K562 (cell line): ENCODE data around the gene FMN2. TPM values are rescaled to one million over a fixed set of nuclear protein-coding genes. Genes with fewer than 3 reads are reported as not detected.

ENCODE experiments used
- ATAC-seq: fragments of 200-7000 bp; cut with Tn5 transposase; 3 replicates; pipeline ENCODE4 v1.9.1; 2020; ENCODE audit warnings: moderate library complexity
- BruUV-seq: library from RNA; stranded (reverse); fragments of 400-500 nt; replicated peaks from 2 replicates; lab custom pipeline; 2021; lab: Mats Ljungman, UMichigan
- CTCF ChIA-PET: fragments of 300-600 bp; formaldehyde crosslinking; extraction: SDS; loops from one replicate; lab custom pipeline; 2021; ENCODE audit warnings: low intra/inter-chr PET ratio; lab: Yijun Ruan, JAX
- POLR2A ChIA-PET: fragments of 300-600, 350-650 bp; sonication (Branson Sonifier 250); formaldehyde crosslinking; extraction: SDS; loops from one replicate; lab custom pipeline; 2021; ENCODE audit warnings: antibody characterized with exemption, inconsistent platforms; lab: Yijun Ruan, JAX
- DNase-seq, 4 experiments: peaks; one replicate each; pipeline versions ENCODE4 v3.0.0 to v3.0.0-alpha.2; 2011 to 2018; ENCODE audit warnings: low spot score in 3 of 4, mixed read lengths in 3 of 4; ENCODE audit errors: extremely low read depth in 1 of 4
- FAIRE-seq: peaks from 2 replicates; lab custom pipeline; 2011; peaks lifted over from hg19 to GRCh38; lab: Jason Lieb, UNC
- H2AFZ ChIP-seq: 2 replicates; pipeline ENCODE4 v1.6.0; 2011; ENCODE audit warnings: low read depth, low read length, control low read depth, inconsistent platforms
- H3K27ac ChIP-seq: fragments of 200-600 bp; 3 replicates; pipeline ENCODE4 v1.8.0; 2011; ENCODE audit warnings: low read depth, mild to moderate bottlenecking, control low read depth, inconsistent platforms, low read length, moderate library complexity, mixed read lengths; ENCODE audit errors: extremely low read depth
- H3K27me3 ChIP-seq, 2 experiments: fragments of 300-600 bp in 1 of 2; 2 replicates in 1 of 2; 3 replicates in 1 of 2; pipeline versions ENCODE4 v1.6.0 to v1.8.0; 2011; ENCODE audit warnings: inconsistent platforms in 2 of 2, low read length in 2 of 2, mild to moderate bottlenecking in 1 of 2, mixed read lengths in 1 of 2, moderate library complexity in 1 of 2; ENCODE audit not compliant: control insufficient read depth in 2 of 2, insufficient read depth in 2 of 2
- H3K36me3 ChIP-seq: fragments of 300-600 bp; 3 replicates; pipeline ENCODE4 v1.8.0; 2011; ENCODE audit warnings: mild to moderate bottlenecking, low read length, inconsistent platforms; ENCODE audit not compliant: control insufficient read depth, insufficient read depth
- H3K4me1 ChIP-seq, 2 experiments: fragments of 200-600 bp in 1 of 2; replicated peaks in 1 of 2; 2 replicates in 1 of 2; 3 replicates in 1 of 2; pipeline versions ENCODE4 v1.5.1 to v1.8.0; 2011; ENCODE audit warnings: inconsistent platforms in 2 of 2, low read length in 2 of 2, mild to moderate bottlenecking in 1 of 2, mixed read lengths in 1 of 2, moderate library complexity in 1 of 2; ENCODE audit not compliant: control insufficient read depth in 2 of 2, insufficient read depth in 2 of 2
- H3K4me2 ChIP-seq: 2 replicates; pipeline ENCODE4 v1.6.1; 2011; ENCODE audit warnings: low read length, control low read depth, inconsistent platforms, mixed read lengths; ENCODE audit not compliant: insufficient read depth
- H3K4me3 ChIP-seq: fragments of 200-600 bp; sonication (generic), shearing (Covaris generic); 2 replicates; pipeline ENCODE4 v1.5.1; 2016; ENCODE audit warnings: control low read depth, inconsistent platforms
- H3K79me2 ChIP-seq: fragments of 200-600 bp; 3 replicates; pipeline ENCODE4 v1.8.0; 2011; ENCODE audit warnings: low read length, inconsistent platforms; ENCODE audit not compliant: control insufficient read depth, insufficient read depth
- H3K9ac ChIP-seq, 2 experiments: 2 replicates each; pipeline versions ENCODE4 v1.6.0 to v1.6.1; 2011; ENCODE audit warnings: low read depth in 2 of 2, low read length in 2 of 2, control low read depth in 1 of 2, inconsistent platforms in 1 of 2, mild to moderate bottlenecking in 1 of 2, mixed read lengths in 1 of 2; ENCODE audit not compliant: insufficient read depth in 1 of 2
- H3K9me1 ChIP-seq: one replicate; pipeline ENCODE4 v1.6.0; 2011; ENCODE audit warnings: inconsistent platforms, mild to moderate bottlenecking, low read length, moderate library complexity; ENCODE audit not compliant: control insufficient read depth, insufficient read depth
- H3K9me3 ChIP-seq: replicated peaks from 2 replicates; pipeline ENCODE4 v1.5.1; 2011; ENCODE audit warnings: low read depth, low read length, inconsistent platforms; ENCODE audit not compliant: control insufficient read depth, insufficient read depth
- H4K20me1 ChIP-seq: replicated peaks from 2 replicates; pipeline ENCODE4 v1.6.1; 2011; ENCODE audit warnings: low read length, inconsistent platforms, mixed read lengths; ENCODE audit not compliant: control insufficient read depth, insufficient read depth
- BRD4 ChIP-seq: fragments of 200-600 bp; sonication (generic); IDR thresholded peaks from 2 replicates; pipeline ENCODE4 v1.6.1; 2017; ENCODE audit warnings: inconsistent platforms
- HDAC6 ChIP-seq: IDR thresholded peaks from 2 replicates; pipeline ENCODE4 v1.6.1; 2012; ENCODE audit warnings: low read depth, mild to moderate bottlenecking, control low read depth, inconsistent platforms, low read length, moderate library complexity
- HEY1 ChIP-seq: fragments of 250-450 bp; sonication (Bioruptor Pico); IDR thresholded peaks from 2 replicates; pipeline ENCODE4 v1.5.0; 2020; ENCODE audit warnings: mild to moderate bottlenecking, moderate library complexity, borderline replicate concordance
- JUND ChIP-seq, 2 experiments: IDR thresholded peaks; 2 replicates in 1 of 2; 3 replicates in 1 of 2; pipeline ENCODE4 v1.6.1; 2011; ENCODE audit warnings: borderline replicate concordance in 2 of 2, low read depth in 2 of 2, low read length in 2 of 2, improper control_type of control experiment in 1 of 2, missing biosample characterization in 1 of 2, missing genetic modification characterization in 1 of 2, missing genetic modification reagents in 1 of 2
- LEF1 ChIP-seq: fragments of 450-650 bp; IDR thresholded peaks from 2 replicates; pipeline ENCODE4 v1.6.1; 2016; ENCODE audit warnings: mild to moderate bottlenecking
- MTA3 ChIP-seq: fragments of 450-650 bp; formaldehyde crosslinking; IDR thresholded peaks from 2 replicates; pipeline ENCODE4 v1.6.1; 2017; ENCODE audit warnings: mild to moderate bottlenecking, borderline replicate concordance
- NELFE ChIP-seq: IDR thresholded peaks from 2 replicates; pipeline ENCODE4 v1.6.1; 2011; ENCODE audit warnings: mild to moderate bottlenecking; ENCODE audit not compliant: insufficient read depth, insufficient read length
- NONO ChIP-seq, 2 experiments: fragments of 200-400 bp in 1 of 2; fragments of 450-650 bp in 1 of 2; formaldehyde crosslinking in 1 of 2; IDR thresholded peaks; 2 replicates each; pipeline ENCODE4 v1.6.1; 2017; ENCODE audit warnings: low read depth in 2 of 2, mild to moderate bottlenecking in 2 of 2, moderate library complexity in 2 of 2, low read length in 1 of 2
- TBP ChIP-seq: optimal IDR thresholded peaks from 2 replicates; pipeline ENCODE3; 2011; ENCODE audit warnings: low read depth, low read length, improper control_type of control experiment
- ZBTB8A ChIP-seq: fragments of 450-650 bp; IDR thresholded peaks from 2 replicates; pipeline ENCODE4 v1.6.1; 2018; ENCODE audit warnings: mild to moderate bottlenecking, moderate library complexity; ENCODE audit not compliant: partially characterized antibody
- ZNF511 ChIP-seq: sonication (generic); formaldehyde crosslinking; IDR thresholded peaks from 2 replicates; pipeline ENCODE4 v1.8.0; 2022; ENCODE audit warnings: mild to moderate bottlenecking, missing genetic modification reagents
- ZNF668 ChIP-seq: fragments of 250-450 bp; sonication (Bioruptor Pico); IDR thresholded peaks from 2 replicates; pipeline ENCODE4 v1.8.0; 2022; ENCODE audit warnings: mild to moderate bottlenecking, inconsistent platforms
- WGBS: fragments of 100-300 bp; shearing (Covaris generic); methylation state at CpG from one replicate; pipeline ENCODE4 v1.1.6; 2016; ENCODE audit warnings: low coverage, mixed read lengths; ENCODE audit not compliant: insufficient coverage; ENCODE audit errors: missing lambda C conversion rate; 5-methylcytosine and 5-hydroxymethylcytosine counted together
- in situ Hi-C: fragments of 300-500 bp; cut with MboI; formaldehyde crosslinking; loops from 4 replicates; pipeline ENCODE4 v1.15.0; 2018; ENCODE audit warnings: inconsistent platforms, mixed read lengths
- intact Hi-C: fragments of 100-400 bp; cut with micrococcal nuclease; formaldehyde crosslinking; loops from 2 replicates; pipeline ENCODE4 v1.14.2; 2022
- polyA plus RNA-seq, 8 experiments: library from polyadenylated mRNA; depleted of rRNA in 4 of 8; stranded (reverse) in 5 of 8; unstranded in 3 of 8; fragments of >200 nt; fragmentation: Nextera tagmentation in 2 of 8; fragmentation: Illumina TruSeq in 1 of 8; extraction: Ambion mirVana in 2 of 8; extraction: Trizol in 1 of 8; gene quantifications; 2 replicates each; pipeline versions ENCODE4 v1.2.1 to v1.2.3, GENCODE V29; 2011 to 2014; ENCODE audit warnings: inconsistent platforms in 1 of 8, missing spikeins in 1 of 8
- total RNA-seq, 7 experiments: library from RNA; depleted of rRNA in 6 of 7; stranded (reverse); fragments of >200 nt in 6 of 7; fragmentation: Illumina TruSeq in 2 of 7; extraction: Trizol in 2 of 7; gene quantifications; 2 replicates each; pipeline versions ENCODE4 v1.2.1 to v1.2.3, GENCODE V29; 2011 to 2021; ENCODE audit warnings: low replicate concordance in 1 of 7
- TF ChIP-seq, protein P1 (sequence below): fragments of 450-650 bp; IDR thresholded peaks from 2 replicates; pipeline ENCODE4 v1.6.1; 2017; ENCODE audit warnings: mild to moderate bottlenecking, moderate library complexity
- TF ChIP-seq, protein P2 (sequence below): sonication (generic); formaldehyde crosslinking; IDR thresholded peaks from 2 replicates; pipeline ENCODE4 v1.8.0; 2022; ENCODE audit warnings: mild to moderate bottlenecking, missing genetic modification reagents, borderline replicate concordance
- TF ChIP-seq, protein P3 (sequence below): fragments of 450-650 bp; formaldehyde crosslinking; IDR thresholded peaks from 2 replicates; pipeline ENCODE4 v1.4.0; 2022; ENCODE audit warnings: mild to moderate bottlenecking, moderate library complexity

Gene FMN2
- total and polyA plus RNA-seq, 9 of the 15 experiments (the other 6 are each of a cell fraction or from before 2014, with no cell fraction given), result 0.15 to 0.45 (median 0.16) TPM; not detected in 3

GRCh38 chr1:240193679-240194078 lies 102.0 kb downstream of the FMN2 start (continued):
- TF ChIP-seq ZNF668 (CRISPR knock-in tag) (no peak), HDAC6 (no peak), TBP (no peak), JUND (IDR thresholded peaks at IDR 0.05; ENCODE audit: borderline replicate concordance, low read depth, low read length) (no peak), JUND (tag; IDR thresholded peaks at IDR 0.05; ENCODE audit: borderline replicate concordance, low read depth, low read length) (no peak), LEF1 (no peak)

- Histone ChIP-seq H3K4me3 (no peak overlapping the region), H3K79me2 (no peaks in the 10 kb centered on the region), H3K36me3 (no peaks in the 10 kb centered on the region), H3K4me1 (no peaks in the 10 kb centered on the region), H3K4me2 (no peak overlapping the region), H3K9me1 (no peaks in the 10 kb centered on the region), H2AFZ (no peak overlapping the region), H3K9me3 (no peaks in the 10 kb centered on the region), H3K27ac (no peak overlapping the region), H3K27me3 (no peaks in the 10 kb centered on the region), H3K9ac (no peak overlapping the region), H4K20me1 (no peaks in the 10 kb centered on the region)
- ChIA-PET CTCF (no interaction called here), POLR2A (interaction anchor here (0.6 kb wide), 1 partner anchor 699 kb away, joined by 3 read pairs; no protein-coding TSS in a partner anchor)
- BruUV-seq, result no TSS peak
- FAIRE-seq (no peak), ATAC-seq (no peak), DNase-seq (no peak)
- intact Hi-C loops (loop anchor here (5.0 kb wide), 2 partner anchors 498 to 1293 kb away; no protein-coding TSS in a partner anchor), in situ Hi-C loops (no loop called here)
- 0% methylated on average over 2 of the region's 2 CpGs for WGBS
- TF ChIP-seq, protein P1, sequence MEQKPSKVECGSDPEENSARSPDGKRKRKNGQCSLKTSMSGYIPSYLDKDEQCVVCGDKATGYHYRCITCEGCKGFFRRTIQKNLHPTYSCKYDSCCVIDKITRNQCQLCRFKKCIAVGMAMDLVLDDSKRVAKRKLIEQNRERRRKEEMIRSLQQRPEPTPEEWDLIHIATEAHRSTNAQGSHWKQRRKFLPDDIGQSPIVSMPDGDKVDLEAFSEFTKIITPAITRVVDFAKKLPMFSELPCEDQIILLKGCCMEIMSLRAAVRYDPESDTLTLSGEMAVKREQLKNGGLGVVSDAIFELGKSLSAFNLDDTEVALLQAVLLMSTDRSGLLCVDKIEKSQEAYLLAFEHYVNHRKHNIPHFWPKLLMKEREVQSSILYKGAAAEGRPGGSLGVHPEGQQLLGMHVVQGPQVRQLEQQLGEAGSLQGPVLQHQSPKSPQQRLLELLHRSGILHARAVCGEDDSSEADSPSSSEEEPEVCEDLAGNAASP, result no peak
- no peak for TF ChIP-seq ZNF511 (CRISPR knock-in tag)
- no peak for TF ChIP-seq HEY1 (CRISPR knock-in tag)
- no peak for TF ChIP-seq MTA3
- TF ChIP-seq ZBTB8A, result no peak
- no peak for TF ChIP-seq NONO (IDR thresholded peaks at IDR 0.05; ENCODE audit: low read depth in 2 of 2, low read length in 1 of 2)
- TF ChIP-seq NELFE, result no peak
- TF ChIP-seq, protein P2, sequence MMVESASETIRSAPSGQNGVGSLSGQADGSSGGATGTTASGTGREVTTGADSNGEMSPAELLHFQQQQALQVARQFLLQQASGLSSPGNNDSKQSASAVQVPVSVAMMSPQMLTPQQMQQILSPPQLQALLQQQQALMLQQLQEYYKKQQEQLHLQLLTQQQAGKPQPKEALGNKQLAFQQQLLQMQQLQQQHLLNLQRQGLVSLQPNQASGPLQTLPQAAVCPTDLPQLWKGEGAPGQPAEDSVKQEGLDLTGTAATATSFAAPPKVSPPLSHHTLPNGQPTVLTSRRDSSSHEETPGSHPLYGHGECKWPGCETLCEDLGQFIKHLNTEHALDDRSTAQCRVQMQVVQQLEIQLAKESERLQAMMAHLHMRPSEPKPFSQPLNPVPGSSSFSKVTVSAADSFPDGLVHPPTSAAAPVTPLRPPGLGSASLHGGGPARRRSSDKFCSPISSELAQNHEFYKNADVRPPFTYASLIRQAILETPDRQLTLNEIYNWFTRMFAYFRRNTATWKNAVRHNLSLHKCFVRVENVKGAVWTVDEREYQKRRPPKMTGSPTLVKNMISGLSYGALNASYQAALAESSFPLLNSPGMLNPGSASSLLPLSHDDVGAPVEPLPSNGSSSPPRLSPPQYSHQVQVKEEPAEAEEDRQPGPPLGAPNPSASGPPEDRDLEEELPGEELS (CRISPR knock-in tag), result no peak
- no peak for TF ChIP-seq BRD4
- TF ChIP-seq, protein P3, sequence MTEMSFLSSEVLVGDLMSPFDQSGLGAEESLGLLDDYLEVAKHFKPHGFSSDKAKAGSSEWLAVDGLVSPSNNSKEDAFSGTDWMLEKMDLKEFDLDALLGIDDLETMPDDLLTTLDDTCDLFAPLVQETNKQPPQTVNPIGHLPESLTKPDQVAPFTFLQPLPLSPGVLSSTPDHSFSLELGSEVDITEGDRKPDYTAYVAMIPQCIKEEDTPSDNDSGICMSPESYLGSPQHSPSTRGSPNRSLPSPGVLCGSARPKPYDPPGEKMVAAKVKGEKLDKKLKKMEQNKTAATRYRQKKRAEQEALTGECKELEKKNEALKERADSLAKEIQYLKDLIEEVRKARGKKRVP, result no peak
These were observed 102.4 kb downstream of the FMN2 start for GRCh38 chr1:240194120-240194519.
